WTC11 (cell line): ENCODE data around the gene ITPR1. TPM values are rescaled to one million over a fixed set of nuclear protein-coding genes. Genes with fewer than 3 reads are reported as not detected.

Experiments used
- ATAC-seq: fragments of 200-7000 bp; cut with Tn5 transposase; 2 replicates; pipeline ENCODE4 v1.10.0; 2021; ENCODE audit warnings: mild to moderate bottlenecking, moderate library complexity
- CTCF ChIA-PET: fragments of 300-600 bp; sonication (Branson Sonifier 250); formaldehyde crosslinking; loops from one replicate; lab custom pipeline; 2021; ENCODE audit warnings: antibody characterized with exemption; lab: Charles Lee
- POLR2A ChIA-PET: fragments of 350-600 bp; sonication (Branson Sonifier 250); formaldehyde crosslinking; loops from one replicate; lab custom pipeline; 2021; ENCODE audit warnings: antibody characterized with exemption; lab: Charles Lee
- DNase-seq: peaks from one replicate; pipeline ENCODE4 v3.0.0; 2021; ENCODE audit warnings: low spot score
- H3K27ac Mint-ChIP-seq: 2 replicates; pipeline ENCODE4 v1.8.0; 2021; ENCODE audit warnings: mixed read lengths
- H3K27me3 Mint-ChIP-seq: 2 replicates; pipeline ENCODE4 v1.8.0; 2021; ENCODE audit warnings: low read depth, mild to moderate bottlenecking, moderate library complexity, mixed read lengths
- H3K36me3 Mint-ChIP-seq: 2 replicates; pipeline ENCODE4 v1.8.0; 2021; ENCODE audit warnings: mixed read lengths
- H3K4me1 Mint-ChIP-seq: 2 replicates; pipeline ENCODE4 v1.8.0; 2022; ENCODE audit warnings: mixed read lengths
- H3K4me3 Mint-ChIP-seq: 2 replicates; pipeline ENCODE4 v1.8.0; 2021; ENCODE audit warnings: mild to moderate bottlenecking, moderate library complexity, mixed read lengths
- H3K9me3 Mint-ChIP-seq: 2 replicates; pipeline ENCODE4 v1.8.0; 2021; ENCODE audit warnings: mixed read lengths
- CBFB ChIP-seq: sonication (generic); formaldehyde crosslinking; IDR thresholded peaks from 2 replicates; pipeline ENCODE4 v1.8.1; 2022; ENCODE audit warnings: mild to moderate bottlenecking, low read depth, missing genetic modification reagents
- CREB1 ChIP-seq: sonication (generic); formaldehyde crosslinking; IDR thresholded peaks from 2 replicates; pipeline ENCODE4 v1.8.0; 2023; ENCODE audit warnings: mild to moderate bottlenecking, missing genetic modification reagents
- EMX1 ChIP-seq: fragments of 250-450 bp; sonication (Bioruptor Pico); IDR thresholded peaks from 2 replicates; pipeline ENCODE4 v1.8.0; 2021; ENCODE audit warnings: mild to moderate bottlenecking
- ETV6 ChIP-seq: sonication (generic); formaldehyde crosslinking; IDR thresholded peaks from 2 replicates; pipeline ENCODE4 v1.8.1; 2022; ENCODE audit warnings: mild to moderate bottlenecking, missing genetic modification reagents
- FOXJ3 ChIP-seq: sonication (generic); formaldehyde crosslinking; IDR thresholded peaks from 2 replicates; pipeline ENCODE4 v1.9.0; 2021; ENCODE audit warnings: missing genetic modification reagents, mild to moderate bottlenecking, borderline replicate concordance
- GABPB1 ChIP-seq: sonication (generic); formaldehyde crosslinking; IDR thresholded peaks from 2 replicates; pipeline ENCODE4 v1.8.1; 2023; ENCODE audit warnings: mild to moderate bottlenecking, missing genetic modification reagents
- GRHL2 ChIP-seq: fragments of 250-450 bp; sonication (Bioruptor Pico); IDR thresholded peaks from 2 replicates; pipeline ENCODE4 v1.8.0; 2022; ENCODE audit warnings: mild to moderate bottlenecking, moderate library complexity; ENCODE audit not compliant: insufficient replicate concordance, severe bottlenecking
- GTF2I ChIP-seq: fragments of 250-450 bp; sonication (Bioruptor Pico); conservative IDR thresholded peaks from 2 replicates; pipeline ENCODE4 v1.4.0; 2021; ENCODE audit warnings: mild to moderate bottlenecking
- IRF2 ChIP-seq: sonication (generic); formaldehyde crosslinking; IDR thresholded peaks from 2 replicates; pipeline ENCODE4 v1.8.0; 2022; ENCODE audit warnings: low read depth, missing genetic modification reagents, borderline replicate concordance
- KAT7 ChIP-seq: sonication (generic); formaldehyde crosslinking; IDR thresholded peaks from 2 replicates; pipeline ENCODE4 v1.8.1; 2023; ENCODE audit warnings: missing genetic modification reagents, mild to moderate bottlenecking, borderline replicate concordance
- NFE2L1 ChIP-seq: sonication (generic); formaldehyde crosslinking; IDR thresholded peaks from 2 replicates; pipeline ENCODE4 v1.8.1; 2023; ENCODE audit warnings: missing genetic modification reagents
- NFYB ChIP-seq: sonication (generic); formaldehyde crosslinking; conservative IDR thresholded peaks from 2 replicates; pipeline ENCODE4 v1.8.0; 2022; ENCODE audit warnings: low read depth, missing genetic modification reagents
- NR1H2 ChIP-seq: sonication (generic); formaldehyde crosslinking; IDR thresholded peaks from 2 replicates; pipeline ENCODE4 v1.9.0; 2021; ENCODE audit warnings: mild to moderate bottlenecking, moderate library complexity, missing genetic modification reagents
- OVOL2 ChIP-seq: fragments of 250-450 bp; sonication (Bioruptor Pico); IDR thresholded peaks from 2 replicates; pipeline ENCODE4 v1.9.0; 2021; ENCODE audit warnings: mild to moderate bottlenecking, borderline replicate concordance
- RELA ChIP-seq: sonication (generic); formaldehyde crosslinking; IDR thresholded peaks from 2 replicates; pipeline ENCODE4 v1.8.1; 2022; ENCODE audit warnings: missing genetic modification reagents, mild to moderate bottlenecking, borderline replicate concordance
- TCF7 ChIP-seq: sonication (generic); formaldehyde crosslinking; IDR thresholded peaks from 2 replicates; pipeline ENCODE4 v1.8.0; 2022; ENCODE audit warnings: mild to moderate bottlenecking, low read depth, missing genetic modification reagents, moderate library complexity
- ZNF396 ChIP-seq: fragments of 250-450 bp; sonication (Bioruptor Pico); IDR thresholded peaks from 2 replicates; pipeline ENCODE4 v1.8.0; 2021; ENCODE audit warnings: mild to moderate bottlenecking, moderate library complexity, borderline replicate concordance
- total RNA-seq: library from RNA; stranded (reverse); gene quantifications from 3 replicates; pipeline ENCODE4 v1.2.3, GENCODE V29; 2021
- TF ChIP-seq, protein P1 (sequence below): sonication (generic); formaldehyde crosslinking; IDR thresholded peaks from 2 replicates; pipeline ENCODE4 v1.8.0; 2022; ENCODE audit warnings: mild to moderate bottlenecking, missing genetic modification reagents
- TF ChIP-seq, protein P2 (sequence below): fragments of 250-450 bp; sonication (Bioruptor Pico); IDR thresholded peaks from 2 replicates; pipeline ENCODE4 v1.9.0; 2021; ENCODE audit warnings: moderate library complexity, mild to moderate bottlenecking, inconsistent platforms, borderline replicate concordance
- TF ChIP-seq, protein P3 (sequence below): fragments of 200-600 bp; IDR thresholded peaks from 2 replicates; pipeline ENCODE4 v1.8.0; 2022; ENCODE audit warnings: antibody characterized with exemption
- TF ChIP-seq, protein P4 (sequence below): sonication (generic); formaldehyde crosslinking; IDR thresholded peaks from 2 replicates; pipeline ENCODE4 v1.8.1; 2023; ENCODE audit warnings: mild to moderate bottlenecking, missing genetic modification reagents, borderline replicate concordance
- TF ChIP-seq, protein P5 (sequence below): sonication (generic); formaldehyde crosslinking; IDR thresholded peaks from 2 replicates; pipeline ENCODE4 v1.8.1; 2022; ENCODE audit warnings: low read depth, mild to moderate bottlenecking, moderate library complexity, missing genetic modification reagents, borderline replicate concordance
- TF ChIP-seq, protein P6 (sequence below): sonication (generic); formaldehyde crosslinking; IDR thresholded peaks from 2 replicates; pipeline ENCODE4 v1.8.0; 2022; ENCODE audit warnings: mild to moderate bottlenecking, missing genetic modification reagents

ITPR1 gene
- total RNA-seq, 1 experiment from 2014 or later, result 11.8 TPM

DNA sequence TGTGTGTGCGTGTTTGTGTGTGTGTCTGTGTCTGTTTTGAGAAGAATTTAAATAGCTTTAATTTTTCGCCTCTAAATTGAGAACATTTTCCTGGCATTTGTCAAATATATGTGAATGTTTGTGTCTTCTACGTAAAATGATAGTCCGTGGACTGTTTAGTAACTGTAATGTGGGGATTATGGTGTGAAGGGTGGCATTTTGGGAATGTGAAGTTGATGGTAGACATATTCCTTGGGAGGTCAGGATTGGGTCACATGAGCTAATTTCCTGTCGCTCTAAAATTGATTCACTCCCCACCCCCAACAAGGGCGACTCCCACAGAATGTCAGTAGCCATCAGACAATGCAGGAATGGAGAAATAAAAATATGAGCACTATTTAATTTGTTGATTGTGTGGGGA is 107.3 kb downstream of the ITPR1 start:
- no peaks in the 10 kb centered on the region for H3K36me3 Mint-ChIP-seq
- DNase-seq, result no peak
- POLR2A ChIA-PET, result no interaction called here
- CTCF ChIA-PET, result no interaction called here
- TF ChIP-seq GABPB1 (CRISPR knock-in tag), result no peak
- TF ChIP-seq, protein P1, sequence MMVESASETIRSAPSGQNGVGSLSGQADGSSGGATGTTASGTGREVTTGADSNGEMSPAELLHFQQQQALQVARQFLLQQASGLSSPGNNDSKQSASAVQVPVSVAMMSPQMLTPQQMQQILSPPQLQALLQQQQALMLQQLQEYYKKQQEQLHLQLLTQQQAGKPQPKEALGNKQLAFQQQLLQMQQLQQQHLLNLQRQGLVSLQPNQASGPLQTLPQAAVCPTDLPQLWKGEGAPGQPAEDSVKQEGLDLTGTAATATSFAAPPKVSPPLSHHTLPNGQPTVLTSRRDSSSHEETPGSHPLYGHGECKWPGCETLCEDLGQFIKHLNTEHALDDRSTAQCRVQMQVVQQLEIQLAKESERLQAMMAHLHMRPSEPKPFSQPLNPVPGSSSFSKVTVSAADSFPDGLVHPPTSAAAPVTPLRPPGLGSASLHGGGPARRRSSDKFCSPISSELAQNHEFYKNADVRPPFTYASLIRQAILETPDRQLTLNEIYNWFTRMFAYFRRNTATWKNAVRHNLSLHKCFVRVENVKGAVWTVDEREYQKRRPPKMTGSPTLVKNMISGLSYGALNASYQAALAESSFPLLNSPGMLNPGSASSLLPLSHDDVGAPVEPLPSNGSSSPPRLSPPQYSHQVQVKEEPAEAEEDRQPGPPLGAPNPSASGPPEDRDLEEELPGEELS (CRISPR knock-in tag), result no peak
- TF ChIP-seq, protein P2, sequence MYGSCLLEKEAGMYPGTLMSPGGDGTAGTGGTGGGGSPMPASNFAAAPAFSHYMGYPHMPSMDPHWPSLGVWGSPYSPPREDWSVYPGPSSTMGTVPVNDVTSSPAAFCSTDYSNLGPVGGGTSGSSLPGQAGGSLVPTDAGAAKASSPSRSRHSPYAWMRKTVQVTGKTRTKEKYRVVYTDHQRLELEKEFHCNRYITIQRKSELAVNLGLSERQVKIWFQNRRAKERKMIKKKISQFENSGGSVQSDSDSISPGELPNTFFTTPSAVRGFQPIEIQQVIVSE (CRISPR knock-in tag), result no peak
- no peak for TF ChIP-seq ETV6 (CRISPR knock-in tag)
- TF ChIP-seq GRHL2 (CRISPR knock-in tag), result no peak
- TF ChIP-seq, protein P3, sequence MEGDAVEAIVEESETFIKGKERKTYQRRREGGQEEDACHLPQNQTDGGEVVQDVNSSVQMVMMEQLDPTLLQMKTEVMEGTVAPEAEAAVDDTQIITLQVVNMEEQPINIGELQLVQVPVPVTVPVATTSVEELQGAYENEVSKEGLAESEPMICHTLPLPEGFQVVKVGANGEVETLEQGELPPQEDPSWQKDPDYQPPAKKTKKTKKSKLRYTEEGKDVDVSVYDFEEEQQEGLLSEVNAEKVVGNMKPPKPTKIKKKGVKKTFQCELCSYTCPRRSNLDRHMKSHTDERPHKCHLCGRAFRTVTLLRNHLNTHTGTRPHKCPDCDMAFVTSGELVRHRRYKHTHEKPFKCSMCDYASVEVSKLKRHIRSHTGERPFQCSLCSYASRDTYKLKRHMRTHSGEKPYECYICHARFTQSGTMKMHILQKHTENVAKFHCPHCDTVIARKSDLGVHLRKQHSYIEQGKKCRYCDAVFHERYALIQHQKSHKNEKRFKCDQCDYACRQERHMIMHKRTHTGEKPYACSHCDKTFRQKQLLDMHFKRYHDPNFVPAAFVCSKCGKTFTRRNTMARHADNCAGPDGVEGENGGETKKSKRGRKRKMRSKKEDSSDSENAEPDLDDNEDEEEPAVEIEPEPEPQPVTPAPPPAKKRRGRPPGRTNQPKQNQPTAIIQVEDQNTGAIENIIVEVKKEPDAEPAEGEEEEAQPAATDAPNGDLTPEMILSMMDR, result no peak
- TF ChIP-seq NFYB (CRISPR knock-in tag), result no peak
- no peak for TF ChIP-seq FOXJ3 (CRISPR knock-in tag)
- TF ChIP-seq, protein P4, sequence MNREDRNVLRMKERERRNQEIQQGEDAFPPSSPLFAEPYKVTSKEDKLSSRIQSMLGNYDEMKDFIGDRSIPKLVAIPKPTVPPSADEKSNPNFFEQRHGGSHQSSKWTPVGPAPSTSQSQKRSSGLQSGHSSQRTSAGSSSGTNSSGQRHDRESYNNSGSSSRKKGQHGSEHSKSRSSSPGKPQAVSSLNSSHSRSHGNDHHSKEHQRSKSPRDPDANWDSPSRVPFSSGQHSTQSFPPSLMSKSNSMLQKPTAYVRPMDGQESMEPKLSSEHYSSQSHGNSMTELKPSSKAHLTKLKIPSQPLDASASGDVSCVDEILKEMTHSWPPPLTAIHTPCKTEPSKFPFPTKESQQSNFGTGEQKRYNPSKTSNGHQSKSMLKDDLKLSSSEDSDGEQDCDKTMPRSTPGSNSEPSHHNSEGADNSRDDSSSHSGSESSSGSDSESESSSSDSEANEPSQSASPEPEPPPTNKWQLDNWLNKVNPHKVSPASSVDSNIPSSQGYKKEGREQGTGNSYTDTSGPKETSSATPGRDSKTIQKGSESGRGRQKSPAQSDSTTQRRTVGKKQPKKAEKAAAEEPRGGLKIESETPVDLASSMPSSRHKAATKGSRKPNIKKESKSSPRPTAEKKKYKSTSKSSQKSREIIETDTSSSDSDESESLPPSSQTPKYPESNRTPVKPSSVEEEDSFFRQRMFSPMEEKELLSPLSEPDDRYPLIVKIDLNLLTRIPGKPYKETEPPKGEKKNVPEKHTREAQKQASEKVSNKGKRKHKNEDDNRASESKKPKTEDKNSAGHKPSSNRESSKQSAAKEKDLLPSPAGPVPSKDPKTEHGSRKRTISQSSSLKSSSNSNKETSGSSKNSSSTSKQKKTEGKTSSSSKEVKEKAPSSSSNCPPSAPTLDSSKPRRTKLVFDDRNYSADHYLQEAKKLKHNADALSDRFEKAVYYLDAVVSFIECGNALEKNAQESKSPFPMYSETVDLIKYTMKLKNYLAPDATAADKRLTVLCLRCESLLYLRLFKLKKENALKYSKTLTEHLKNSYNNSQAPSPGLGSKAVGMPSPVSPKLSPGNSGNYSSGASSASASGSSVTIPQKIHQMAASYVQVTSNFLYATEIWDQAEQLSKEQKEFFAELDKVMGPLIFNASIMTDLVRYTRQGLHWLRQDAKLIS (CRISPR knock-in tag), result no peak
- no peak for TF ChIP-seq EMX1 (CRISPR knock-in tag)
- TF ChIP-seq RELA (CRISPR knock-in tag), result no peak
- TF ChIP-seq OVOL2 (CRISPR knock-in tag), result no peak
- TF ChIP-seq, protein P5, sequence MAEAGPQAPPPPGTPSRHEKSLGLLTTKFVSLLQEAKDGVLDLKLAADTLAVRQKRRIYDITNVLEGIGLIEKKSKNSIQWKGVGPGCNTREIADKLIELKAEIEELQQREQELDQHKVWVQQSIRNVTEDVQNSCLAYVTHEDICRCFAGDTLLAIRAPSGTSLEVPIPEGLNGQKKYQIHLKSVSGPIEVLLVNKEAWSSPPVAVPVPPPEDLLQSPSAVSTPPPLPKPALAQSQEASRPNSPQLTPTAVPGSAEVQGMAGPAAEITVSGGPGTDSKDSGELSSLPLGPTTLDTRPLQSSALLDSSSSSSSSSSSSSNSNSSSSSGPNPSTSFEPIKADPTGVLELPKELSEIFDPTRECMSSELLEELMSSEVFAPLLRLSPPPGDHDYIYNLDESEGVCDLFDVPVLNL (CRISPR knock-in tag), result no peak
- no peak for TF ChIP-seq CREB1 (CRISPR knock-in tag)
- H3K4me1 Mint-ChIP-seq, result peaks cover 18% of the 10 kb centered on the region
- no peak for ATAC-seq
- H3K4me3 Mint-ChIP-seq, result no peak overlapping the region
- peaks cover 9% of the 10 kb centered on the region; the same call in 1 of the 2 replicates for H3K9me3 Mint-ChIP-seq
- no peak overlapping the region for H3K27ac Mint-ChIP-seq
- no peaks in the 10 kb centered on the region for H3K27me3 Mint-ChIP-seq

DNA sequence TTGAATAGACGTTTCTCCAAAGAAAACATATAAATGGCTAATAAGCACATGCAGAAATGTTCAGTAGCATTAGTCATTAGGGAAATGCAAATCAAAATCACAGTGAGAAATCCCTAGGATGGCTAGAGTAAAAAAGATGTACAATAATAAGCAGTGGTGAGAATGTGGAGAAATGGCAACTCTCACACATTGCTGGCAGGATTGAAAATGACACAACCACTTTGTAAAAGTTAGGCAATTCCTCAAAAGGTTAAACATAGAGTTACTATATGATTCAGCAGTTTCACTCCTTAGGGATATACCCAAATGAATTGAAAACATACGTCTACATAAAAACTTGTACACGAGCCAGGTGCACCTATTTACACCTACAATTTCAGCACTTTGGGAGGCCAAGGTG is 108.7 kb downstream of the ITPR1 start:
- H3K4me3 Mint-ChIP-seq, result no peak overlapping the region
- ChIA-PET POLR2A (no interaction called here), CTCF (no interaction called here)
- H3K9me3 Mint-ChIP-seq, result peaks cover 9% of the 10 kb centered on the region; the same call in 1 of the 2 replicates
- H3K4me1 Mint-ChIP-seq, result peaks cover 18% of the 10 kb centered on the region
- no peak overlapping the region for H3K27ac Mint-ChIP-seq
- no peaks in the 10 kb centered on the region for H3K36me3 Mint-ChIP-seq
- no peak for DNase-seq
- H3K27me3 Mint-ChIP-seq, result no peaks in the 10 kb centered on the region
- no peak for ATAC-seq
- TF ChIP-seq ZNF396 (CRISPR knock-in tag), result no peak
- no peak for TF ChIP-seq ETV6 (CRISPR knock-in tag)
- no peak for TF ChIP-seq CBFB
- no peak for TF ChIP-seq NR1H2 (CRISPR knock-in tag)
- TF ChIP-seq IRF2 (CRISPR knock-in tag), result no peak
- no peak for TF ChIP-seq NFE2L1 (CRISPR knock-in tag)
- TF ChIP-seq, protein P1 (CRISPR knock-in tag), result no peak
- no peak for TF ChIP-seq KAT7
- TF ChIP-seq GTF2I (CRISPR knock-in tag), result no peak
- TF ChIP-seq, protein P6, sequence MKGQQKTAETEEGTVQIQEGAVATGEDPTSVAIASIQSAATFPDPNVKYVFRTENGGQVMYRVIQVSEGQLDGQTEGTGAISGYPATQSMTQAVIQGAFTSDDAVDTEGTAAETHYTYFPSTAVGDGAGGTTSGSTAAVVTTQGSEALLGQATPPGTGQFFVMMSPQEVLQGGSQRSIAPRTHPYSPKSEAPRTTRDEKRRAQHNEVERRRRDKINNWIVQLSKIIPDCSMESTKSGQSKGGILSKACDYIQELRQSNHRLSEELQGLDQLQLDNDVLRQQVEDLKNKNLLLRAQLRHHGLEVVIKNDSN (CRISPR knock-in tag), result no peak
- no peak for TF ChIP-seq TCF7
